ENCODE data around the gene CYFIP1.

The CYFIP1 gene

DNA sequence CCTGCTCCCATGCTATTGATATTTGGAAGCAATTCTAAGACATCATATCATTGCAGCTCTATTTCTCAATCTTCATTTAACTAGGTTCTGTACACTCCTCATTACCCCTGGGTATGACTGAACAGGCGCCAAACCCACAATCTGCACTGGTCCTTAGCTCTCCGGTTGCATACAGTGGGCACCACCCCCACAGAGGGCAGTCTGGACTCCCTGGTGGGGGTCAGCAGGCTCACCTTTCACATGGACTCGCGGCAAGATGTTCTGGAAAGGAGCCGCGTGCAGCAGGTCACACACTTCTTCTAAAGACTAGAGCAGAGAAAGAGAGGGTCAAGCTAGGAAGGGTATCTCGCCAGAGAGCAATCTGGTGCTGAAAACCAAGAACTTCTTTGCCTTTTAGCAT lies 105.2 kb downstream of the CYFIP1 start:
- Histone ChIP-seq H3K4me3 (replicated peaks; ENCODE audit: insufficient read depth, low read length) (no peak overlapping the region), H3K27ac (replicated peaks) (no peak overlapping the region), H3K27me3 (ENCODE audit: insufficient read depth, poor library complexity, severe bottlenecking) (no peaks in the 10 kb centered on the region)
- TF ChIP-seq SPI1 (IDR thresholded peaks at IDR 0.05; ENCODE audit: borderline replicate concordance, low read depth) = no peak
- TF ChIP-seq GABPA (IDR thresholded peaks at IDR 0.05; ENCODE audit: low read depth) = no peak
- TF ChIP-seq, protein P1, sequence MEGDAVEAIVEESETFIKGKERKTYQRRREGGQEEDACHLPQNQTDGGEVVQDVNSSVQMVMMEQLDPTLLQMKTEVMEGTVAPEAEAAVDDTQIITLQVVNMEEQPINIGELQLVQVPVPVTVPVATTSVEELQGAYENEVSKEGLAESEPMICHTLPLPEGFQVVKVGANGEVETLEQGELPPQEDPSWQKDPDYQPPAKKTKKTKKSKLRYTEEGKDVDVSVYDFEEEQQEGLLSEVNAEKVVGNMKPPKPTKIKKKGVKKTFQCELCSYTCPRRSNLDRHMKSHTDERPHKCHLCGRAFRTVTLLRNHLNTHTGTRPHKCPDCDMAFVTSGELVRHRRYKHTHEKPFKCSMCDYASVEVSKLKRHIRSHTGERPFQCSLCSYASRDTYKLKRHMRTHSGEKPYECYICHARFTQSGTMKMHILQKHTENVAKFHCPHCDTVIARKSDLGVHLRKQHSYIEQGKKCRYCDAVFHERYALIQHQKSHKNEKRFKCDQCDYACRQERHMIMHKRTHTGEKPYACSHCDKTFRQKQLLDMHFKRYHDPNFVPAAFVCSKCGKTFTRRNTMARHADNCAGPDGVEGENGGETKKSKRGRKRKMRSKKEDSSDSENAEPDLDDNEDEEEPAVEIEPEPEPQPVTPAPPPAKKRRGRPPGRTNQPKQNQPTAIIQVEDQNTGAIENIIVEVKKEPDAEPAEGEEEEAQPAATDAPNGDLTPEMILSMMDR (IDR thresholded peaks at IDR 0.05; ENCODE audit: insufficient read depth, low read length) = no peak
- TF ChIP-seq POLR2AphosphoS5 (IDR thresholded peaks at IDR 0.05; ENCODE audit: low read depth) = no peak
- TF ChIP-seq, protein P2, sequence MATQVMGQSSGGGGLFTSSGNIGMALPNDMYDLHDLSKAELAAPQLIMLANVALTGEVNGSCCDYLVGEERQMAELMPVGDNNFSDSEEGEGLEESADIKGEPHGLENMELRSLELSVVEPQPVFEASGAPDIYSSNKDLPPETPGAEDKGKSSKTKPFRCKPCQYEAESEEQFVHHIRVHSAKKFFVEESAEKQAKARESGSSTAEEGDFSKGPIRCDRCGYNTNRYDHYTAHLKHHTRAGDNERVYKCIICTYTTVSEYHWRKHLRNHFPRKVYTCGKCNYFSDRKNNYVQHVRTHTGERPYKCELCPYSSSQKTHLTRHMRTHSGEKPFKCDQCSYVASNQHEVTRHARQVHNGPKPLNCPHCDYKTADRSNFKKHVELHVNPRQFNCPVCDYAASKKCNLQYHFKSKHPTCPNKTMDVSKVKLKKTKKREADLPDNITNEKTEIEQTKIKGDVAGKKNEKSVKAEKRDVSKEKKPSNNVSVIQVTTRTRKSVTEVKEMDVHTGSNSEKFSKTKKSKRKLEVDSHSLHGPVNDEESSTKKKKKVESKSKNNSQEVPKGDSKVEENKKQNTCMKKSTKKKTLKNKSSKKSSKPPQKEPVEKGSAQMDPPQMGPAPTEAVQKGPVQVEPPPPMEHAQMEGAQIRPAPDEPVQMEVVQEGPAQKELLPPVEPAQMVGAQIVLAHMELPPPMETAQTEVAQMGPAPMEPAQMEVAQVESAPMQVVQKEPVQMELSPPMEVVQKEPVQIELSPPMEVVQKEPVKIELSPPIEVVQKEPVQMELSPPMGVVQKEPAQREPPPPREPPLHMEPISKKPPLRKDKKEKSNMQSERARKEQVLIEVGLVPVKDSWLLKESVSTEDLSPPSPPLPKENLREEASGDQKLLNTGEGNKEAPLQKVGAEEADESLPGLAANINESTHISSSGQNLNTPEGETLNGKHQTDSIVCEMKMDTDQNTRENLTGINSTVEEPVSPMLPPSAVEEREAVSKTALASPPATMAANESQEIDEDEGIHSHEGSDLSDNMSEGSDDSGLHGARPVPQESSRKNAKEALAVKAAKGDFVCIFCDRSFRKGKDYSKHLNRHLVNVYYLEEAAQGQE (IDR thresholded peaks at IDR 0.05; ENCODE audit: insufficient replicate concordance, low read depth) = no peak
- no peak for DNase-seq (ENCODE audit: low read depth in 1 of 2, low spot score in 1 of 2)

DNA sequence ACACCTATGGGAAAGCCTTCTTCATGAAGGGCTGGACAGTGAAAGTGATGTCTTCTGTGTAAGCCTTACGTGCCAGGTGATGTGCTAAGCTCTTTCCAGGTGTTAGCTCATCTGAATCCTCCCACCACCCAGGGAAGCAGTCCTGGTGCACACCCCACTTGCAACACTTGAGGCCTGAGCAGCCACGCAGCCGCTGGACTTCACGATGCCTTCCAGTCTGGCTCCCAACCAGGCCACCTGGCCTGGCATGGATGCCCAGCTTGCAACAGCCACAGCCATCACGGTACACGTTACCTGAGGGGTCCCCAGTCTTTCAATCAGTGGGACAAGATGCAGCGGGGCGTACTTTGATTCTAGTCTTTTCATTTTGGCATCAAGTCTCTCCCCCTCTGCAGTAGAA lies 105.9 kb downstream of the CYFIP1 start:
- DNase-seq (ENCODE audit: low read depth in 1 of 2, low spot score in 1 of 2) = no peak
- no peaks in the 10 kb centered on the region for H3K27me3 ChIP-seq (ENCODE audit: insufficient read depth, poor library complexity, severe bottlenecking)
- no peak overlapping the region for H3K27ac ChIP-seq (replicated peaks)
- TF ChIP-seq GABPA (IDR thresholded peaks at IDR 0.05; ENCODE audit: low read depth) (no peak), POLR2AphosphoS5 (IDR thresholded peaks at IDR 0.05; ENCODE audit: low read depth) (no peak), SPI1 (IDR thresholded peaks at IDR 0.05; ENCODE audit: borderline replicate concordance, low read depth) (no peak)
- TF ChIP-seq, protein P2 (IDR thresholded peaks at IDR 0.05; ENCODE audit: insufficient replicate concordance, low read depth) = no peak
- TF ChIP-seq, protein P1 (IDR thresholded peaks at IDR 0.05; ENCODE audit: insufficient read depth, low read length) = no peak
- H3K4me3 ChIP-seq (replicated peaks; ENCODE audit: insufficient read depth, low read length) = no peak overlapping the region

DNA sequence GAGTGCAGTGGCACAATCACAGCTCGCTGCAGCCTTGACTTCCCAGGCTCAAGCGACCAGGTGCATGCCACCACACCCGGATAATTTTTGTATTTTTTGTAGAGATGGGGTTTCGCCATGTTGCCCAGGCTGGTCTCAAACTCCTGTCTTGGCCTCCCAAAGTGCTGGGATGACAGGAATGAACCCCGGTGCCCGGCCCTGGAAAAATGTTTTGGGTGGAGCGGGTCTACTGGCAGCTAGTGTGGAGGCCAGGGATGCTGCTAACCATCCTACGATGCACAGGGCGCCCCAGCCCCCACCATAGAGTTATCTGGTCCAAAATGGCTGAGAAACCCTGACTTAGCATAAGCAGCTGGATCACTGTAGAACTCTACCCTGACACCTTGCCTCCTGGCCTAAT lies 106.3 kb downstream of the CYFIP1 start:
- no peak for DNase-seq (ENCODE audit: low read depth in 1 of 2, low spot score in 1 of 2)
- no peaks in the 10 kb centered on the region for H3K27me3 ChIP-seq (ENCODE audit: insufficient read depth, poor library complexity, severe bottlenecking)
- TF ChIP-seq SPI1 (IDR thresholded peaks at IDR 0.05; ENCODE audit: borderline replicate concordance, low read depth) = no peak
- TF ChIP-seq, protein P1 (IDR thresholded peaks at IDR 0.05; ENCODE audit: insufficient read depth, low read length) = no peak
- TF ChIP-seq, protein P2 (IDR thresholded peaks at IDR 0.05; ENCODE audit: insufficient replicate concordance, low read depth) = no peak
- TF ChIP-seq POLR2AphosphoS5 (IDR thresholded peaks at IDR 0.05; ENCODE audit: low read depth) = no peak
- TF ChIP-seq GABPA (IDR thresholded peaks at IDR 0.05; ENCODE audit: low read depth) = no peak
- no peak overlapping the region for H3K27ac ChIP-seq (replicated peaks)
- H3K4me3 ChIP-seq (replicated peaks; ENCODE audit: insufficient read depth, low read length) = no peak overlapping the region

Measured in HL-60 (cell line).